ENCODE measurements around the gene TNFRSF4.

TNFRSF4 gene

GRCh38 chr1:1217621-1218523 is 3.9 kb upstream of the TNFRSF4 start:
- DNase-seq (ENCODE audit: low spot score), result peak; percentile 77

GRCh38 chr1:1216770-1217620 is 3.0 kb upstream of the TNFRSF4 start:
- no peak for DNase-seq (ENCODE audit: low spot score)

- no peak for DNase-seq (ENCODE audit: low spot score)
Measured at GRCh38 chr1:1215881-1216605, 2.1 kb upstream of the TNFRSF4 start.

DNA sequence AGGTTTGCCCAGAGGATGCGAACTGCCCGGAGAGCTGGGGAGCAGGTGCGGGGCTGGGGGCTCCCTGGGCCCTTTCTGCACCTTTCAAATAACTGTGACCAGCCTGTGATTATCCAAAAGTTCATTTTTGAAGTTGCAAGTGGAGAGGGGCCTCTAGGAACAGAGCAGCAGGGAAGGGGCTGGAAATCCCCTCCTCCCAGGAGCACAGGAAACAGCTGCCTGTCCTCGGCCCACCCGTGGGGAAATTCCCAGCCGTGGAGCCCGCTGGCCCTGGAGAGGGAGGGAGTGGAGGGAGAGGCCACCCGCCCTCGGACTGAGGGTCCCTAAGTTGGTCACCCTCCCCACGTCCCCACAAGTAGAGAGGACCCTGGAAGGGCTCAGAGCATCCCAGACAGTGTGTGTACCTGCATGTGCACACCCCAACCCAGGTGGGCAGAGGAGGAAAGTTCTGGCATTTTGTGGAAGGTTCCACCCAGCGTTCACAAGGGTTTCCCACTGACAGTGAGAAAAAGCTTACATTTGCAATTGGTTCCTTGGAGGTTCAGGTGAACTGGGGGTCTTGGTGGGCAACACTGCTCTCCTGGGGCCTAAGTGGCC is 1.2 kb upstream of the TNFRSF4 start:
- no peak for DNase-seq (ENCODE audit: low spot score)

- DNase-seq (ENCODE audit: low spot score), result no peak
Measured at GRCh38 chr1:1212780-1213344, 1.1 kb downstream of the TNFRSF4 start.

GRCh38 chr1:1211541-1212441 is 2.2 kb downstream of the TNFRSF4 start:
- no peak for DNase-seq (ENCODE audit: low spot score)

- DNase-seq (ENCODE audit: low spot score), result no peak
Measured at GRCh38 chr1:1210726-1211540, 3.0 kb downstream of the TNFRSF4 start.

DNA sequence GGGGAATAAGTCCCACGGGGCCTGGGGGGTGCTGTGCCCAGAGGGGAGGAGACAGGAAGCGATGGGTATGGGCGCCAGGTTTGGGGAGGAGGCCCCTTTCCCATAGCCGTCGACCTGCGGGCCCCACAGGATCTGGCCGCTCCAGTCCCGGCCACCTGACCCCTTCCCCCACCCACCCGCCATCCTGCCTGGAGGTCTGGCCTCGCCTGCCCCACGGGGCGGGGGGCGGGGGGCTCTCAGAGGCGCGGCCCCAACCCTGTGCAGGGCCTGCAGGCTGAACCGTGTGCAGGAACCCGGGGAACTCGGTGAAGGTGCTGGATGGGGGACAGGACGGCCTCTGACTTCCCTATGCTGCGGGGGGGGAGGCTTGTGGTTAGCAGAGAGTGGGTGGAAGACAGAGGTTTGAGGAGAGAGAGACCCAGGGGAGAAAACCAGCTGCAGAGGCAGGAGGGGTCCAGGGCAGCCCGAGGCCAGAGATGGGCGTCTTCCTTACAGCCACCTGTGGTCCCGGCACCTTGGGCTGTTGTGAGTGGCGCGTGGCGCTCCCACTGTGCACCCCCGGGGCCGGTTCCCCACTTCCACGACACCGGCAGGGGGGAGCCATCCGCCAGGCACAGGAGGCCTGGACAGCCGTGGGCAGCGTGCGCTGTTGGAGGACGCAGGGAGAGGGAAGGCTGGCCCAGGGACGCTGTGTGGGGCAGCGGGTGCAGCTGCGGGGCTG is 5.1 kb downstream of the TNFRSF4 start:
- DNase-seq (ENCODE audit: low spot score), result no peak

DNA sequence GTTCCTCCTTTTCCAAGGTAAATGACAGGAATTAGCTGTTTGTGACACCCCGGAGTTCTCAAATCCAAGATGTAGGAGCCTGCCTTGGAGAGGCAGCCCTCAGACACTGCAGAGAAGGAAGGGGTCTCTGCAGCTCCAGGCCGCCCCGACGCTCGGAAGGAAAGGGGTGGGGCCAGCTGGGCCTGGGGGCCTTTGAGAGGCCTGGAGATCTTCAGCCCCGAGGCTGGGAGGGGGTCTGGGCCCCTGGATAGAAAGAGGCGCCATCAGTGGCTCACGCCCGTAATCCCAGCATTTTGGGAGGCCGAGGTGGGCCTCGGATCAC is 6.4 kb downstream of the TNFRSF4 start:
- DNase-seq (ENCODE audit: low spot score), result no peak

DNA sequence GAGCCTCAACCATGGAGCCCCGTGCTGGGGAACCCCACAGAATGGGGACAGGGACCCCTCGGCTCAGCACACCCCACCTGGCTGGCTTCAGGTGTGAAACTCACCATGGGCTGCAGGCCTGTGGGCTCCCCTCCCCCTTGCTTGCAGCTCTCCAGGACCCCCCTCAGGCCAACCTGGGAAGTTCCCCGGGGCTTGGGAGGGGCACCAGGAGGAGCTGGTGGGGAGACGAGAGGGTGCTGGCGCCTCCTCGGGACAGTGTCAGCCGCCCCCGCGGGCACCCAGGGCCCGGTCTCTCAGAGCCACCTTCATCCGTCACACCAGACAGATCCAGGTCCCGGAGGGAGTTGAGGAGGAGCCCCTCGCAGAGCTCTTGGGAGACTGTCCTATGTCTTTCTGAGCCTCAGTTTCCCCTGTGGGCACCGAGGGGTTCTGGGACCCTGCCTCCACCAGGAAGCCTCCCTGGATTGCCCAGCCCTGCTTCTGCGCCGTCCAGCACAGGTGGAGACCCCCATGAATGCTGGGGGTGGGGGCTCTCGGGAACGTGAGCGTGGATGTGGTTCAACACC is 6.9 kb downstream of the TNFRSF4 start:
- no peak for DNase-seq (ENCODE audit: low spot score)

DNA sequence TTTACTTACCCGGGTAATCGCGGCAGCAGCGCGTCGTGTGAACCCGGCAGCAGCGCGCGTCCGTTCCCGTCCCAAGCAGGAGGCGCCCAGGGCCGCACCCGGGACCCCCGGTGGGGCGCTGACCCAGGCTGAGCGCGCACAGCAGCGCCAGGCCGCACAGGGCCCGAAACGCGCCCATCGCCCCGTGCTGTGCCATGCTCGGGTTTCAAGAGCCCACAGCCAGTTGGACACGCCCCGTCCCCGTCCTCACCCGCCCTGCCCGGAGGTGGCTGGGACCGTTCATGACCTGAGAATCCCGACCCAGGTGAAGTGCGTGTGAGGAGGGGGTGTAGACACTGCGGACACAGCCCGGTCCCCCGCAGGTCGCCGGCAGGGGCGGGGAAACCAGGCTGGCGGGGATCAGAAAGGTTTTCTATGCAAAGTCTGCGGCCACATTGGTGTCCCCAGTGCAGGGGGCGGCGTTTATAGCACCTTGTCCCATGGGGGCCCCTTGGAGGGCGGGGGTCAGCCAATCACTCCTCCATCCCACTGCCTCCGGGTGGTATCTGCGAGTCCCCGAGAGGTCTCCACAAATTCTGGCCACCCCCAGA is 7.5 kb downstream of the TNFRSF4 start, which contains the start of gene TNFRSF18:
Gene TNFRSF18 (minus strand): TSS at position 217 of the 590 bp plus-strand sequence. CDS start 21 bp downstream, at position 196.
- DNase-seq (ENCODE audit: low spot score), result no peak

- no peak for DNase-seq (ENCODE audit: low spot score)
Measured at GRCh38 chr1:1205769-1206375, 8.1 kb downstream of the TNFRSF4 start.

DNA sequence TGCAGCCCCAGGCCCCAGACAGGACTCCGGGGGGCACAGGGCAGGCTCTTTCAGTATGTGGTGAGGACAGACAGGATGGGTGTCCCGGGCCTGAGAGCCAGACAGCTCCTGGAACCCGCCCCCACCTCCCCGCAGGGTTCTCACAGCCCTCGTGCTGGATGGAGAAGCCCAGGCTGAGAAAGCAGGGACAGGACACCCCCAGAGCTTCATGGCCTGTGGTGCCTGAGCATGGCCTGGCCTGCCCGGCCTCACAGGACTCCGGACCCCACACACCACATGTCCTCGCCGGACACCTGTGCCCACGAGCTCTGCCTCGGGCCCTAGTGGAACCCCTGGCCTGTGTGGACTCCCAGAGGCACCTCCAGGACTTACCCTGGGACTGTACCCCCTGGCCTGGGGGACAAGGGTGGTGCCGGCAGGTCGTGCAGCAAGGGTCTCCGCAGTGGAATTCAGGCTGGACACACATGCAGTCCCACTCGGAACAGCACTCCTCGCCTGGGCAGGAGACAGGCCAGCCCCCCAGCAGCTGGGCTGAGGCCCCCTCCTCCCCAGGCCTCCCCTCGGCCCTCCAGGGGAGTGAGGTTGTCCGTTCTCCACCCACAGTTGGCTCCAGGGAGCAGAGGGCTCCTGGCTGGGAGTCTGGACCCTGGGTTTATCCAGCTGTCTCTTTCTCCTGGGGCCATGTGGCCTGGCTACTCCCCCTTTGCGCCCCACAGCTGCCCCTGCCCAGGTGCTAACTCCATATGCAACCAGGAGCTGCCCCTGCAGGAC is 8.8 kb downstream of the TNFRSF4 start:
- no peak for DNase-seq (ENCODE audit: low spot score)

DNA sequence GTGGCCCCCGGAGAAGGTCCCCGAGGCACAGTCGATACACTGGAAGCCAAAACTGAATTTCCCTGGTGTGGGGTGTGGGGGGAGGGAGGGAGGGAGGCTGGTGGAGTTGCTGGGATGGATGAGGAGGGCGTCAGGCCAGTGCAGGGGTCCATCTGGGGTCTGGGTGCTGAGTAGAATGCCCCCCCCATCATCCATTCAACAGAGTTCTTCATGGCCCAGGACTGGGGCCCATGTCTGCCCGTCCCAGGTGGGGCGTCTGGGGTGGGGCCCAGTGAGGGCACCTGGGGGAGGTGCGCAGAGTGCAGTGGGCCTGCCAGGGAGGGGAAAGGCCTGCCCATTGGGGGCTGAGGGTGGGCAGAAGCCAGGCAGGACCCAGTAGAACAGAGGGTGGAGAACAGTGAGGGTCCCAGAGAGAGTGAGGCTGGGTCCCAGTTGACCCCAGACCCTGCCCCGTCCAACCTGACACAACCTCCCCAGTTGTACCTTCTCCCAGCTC is 9.5 kb downstream of the TNFRSF4 start:
- no peak for DNase-seq (ENCODE audit: low spot score)

- DNase-seq (ENCODE audit: low spot score), result no peak
Measured at GRCh38 chr1:1203561-1204424, 10.2 kb downstream of the TNFRSF4 start.
